ENCODE results near the gene SPEF1.
"Not testable (repeated sequence)": the region's sequence is repeated elsewhere in the genome, so short reads cannot be mapped to it uniquely, and the experiment has no call there.

The SPEF1 gene

GRCh38 chr20:3804781-3805180 is 23.5 kb upstream of the SPEF1 start:
- DNase-seq = no peak

- DNase-seq = no peak
These were observed 23.1 kb upstream of the SPEF1 start for GRCh38 chr20:3804254-3804751.

- DNase-seq = no peak
These were observed 22.6 kb upstream of the SPEF1 start for GRCh38 chr20:3803854-3804253.

- DNase-seq = no peak
These were observed 22.0 kb upstream of the SPEF1 start for GRCh38 chr20:3803289-3803688.

- DNase-seq = no peak
These were observed 21.4 kb upstream of the SPEF1 start for GRCh38 chr20:3802524-3803239.

GRCh38 chr20:3801846-3802245 is 20.6 kb upstream of the SPEF1 start:
- no peak for DNase-seq

- no peak for DNase-seq
These were observed 20.1 kb upstream of the SPEF1 start for GRCh38 chr20:3801299-3801698.

GRCh38 chr20:3800878-3801260 is 19.6 kb upstream of the SPEF1 start:
- no peak for DNase-seq

- DNase-seq = no peak
These were observed 19.1 kb upstream of the SPEF1 start for GRCh38 chr20:3800256-3800877.

GRCh38 chr20:3798908-3799248 is 17.6 kb upstream of the SPEF1 start:
- peak; percentile 14 for DNase-seq

- no peak for DNase-seq
These were observed 17.1 kb upstream of the SPEF1 start for GRCh38 chr20:3798373-3798768.

GRCh38 chr20:3797592-3798372 is 16.5 kb upstream of the SPEF1 start:
- DNase-seq = peak; percentile 19

GRCh38 chr20:3797226-3797545 is 15.9 kb upstream of the SPEF1 start:
- DNase-seq = no peak

- no peak for DNase-seq
These were observed 15.4 kb upstream of the SPEF1 start for GRCh38 chr20:3796477-3797225.

- DNase-seq = peak; percentile 86
These were observed 14.5 kb upstream of the SPEF1 start, which contains the start of gene CDC25B for GRCh38 chr20:3795511-3796468. TSS of gene CDC25B (plus strand) at chr20:3796310. CDS start at chr20:3796532, 222 bp downstream.

- DNase-seq = no peak
These were observed 13.6 kb upstream of the SPEF1 start for GRCh38 chr20:3794701-3795420.

- not testable (repeated sequence) for DNase-seq
These were observed 12.9 kb upstream of the SPEF1 start for GRCh38 chr20:3794168-3794567.

GRCh38 chr20:3789201-3789600 is 8.0 kb upstream of the SPEF1 start:
- DNase-seq = not testable (repeated sequence)

- DNase-seq = no peak
These were observed 7.5 kb upstream of the SPEF1 start for GRCh38 chr20:3788685-3789155.

GRCh38 chr20:3787324-3788014 is 6.2 kb upstream of the SPEF1 start:
- DNase-seq = no peak

All from effector CD8-positive, alpha-beta T cell (primary cell).